Parathyroid adenoma (tissue), 2 donors: ENCODE data around the gene ENPP5.

Experiments used
- H2AFZ ChIP-seq: fragments of 300-600 bp; sonication (generic); one replicate; pipeline ENCODE4 v1.7.0; 2017; ENCODE audit warnings: antibody characterized with exemption, mild to moderate bottlenecking
- H3K27ac ChIP-seq: fragments of 300-600 bp; sonication (generic); one replicate; pipeline ENCODE4 v1.7.0; 2017
- H3K27me3 ChIP-seq: fragments of 300-600 bp; sonication (generic); one replicate; pipeline ENCODE4 v1.7.0; 2017; ENCODE audit warnings: low read length; ENCODE audit not compliant: control insufficient read depth, insufficient read depth
- H3K36me3 ChIP-seq: fragments of 300-600 bp; sonication (generic); one replicate; pipeline ENCODE4 v1.7.0; 2017; ENCODE audit warnings: low read length; ENCODE audit not compliant: control insufficient read depth, insufficient read depth
- H3K4me1 ChIP-seq: fragments of 300-600 bp; sonication (generic); one replicate; pipeline ENCODE4 v1.7.0; 2017; ENCODE audit warnings: control low read depth
- H3K4me2 ChIP-seq: fragments of 300-600 bp; sonication (generic); one replicate; pipeline ENCODE4 v1.7.0; 2017; ENCODE audit warnings: low read length
- H3K4me3 ChIP-seq: fragments of 300-600 bp; sonication (generic); one replicate; pipeline ENCODE4 v1.7.0; 2017; ENCODE audit warnings: low read depth, low read length
- H3K79me2 ChIP-seq: fragments of 300-600 bp; sonication (generic); one replicate; pipeline ENCODE4 v1.7.0; 2017; ENCODE audit warnings: control low read depth
- H3K9ac ChIP-seq: fragments of 300-600 bp; sonication (generic); one replicate; pipeline ENCODE4 v1.7.0; 2017; ENCODE audit warnings: mild to moderate bottlenecking
- H3K9me3 ChIP-seq: fragments of 300-600 bp; sonication (generic); one replicate; pipeline ENCODE4 v1.7.0; 2017; ENCODE audit warnings: low read length; ENCODE audit not compliant: control insufficient read depth
- TF ChIP-seq, protein P1 (sequence below): fragments of 300-600 bp; sonication (generic); IDR thresholded peaks from one replicate; pipeline ENCODE4 v1.7.0; 2017; ENCODE audit warnings: antibody characterized with exemption, mild to moderate bottlenecking
- donor health status: primary hyperparathyroidism.

The ENPP5 gene

DNA sequence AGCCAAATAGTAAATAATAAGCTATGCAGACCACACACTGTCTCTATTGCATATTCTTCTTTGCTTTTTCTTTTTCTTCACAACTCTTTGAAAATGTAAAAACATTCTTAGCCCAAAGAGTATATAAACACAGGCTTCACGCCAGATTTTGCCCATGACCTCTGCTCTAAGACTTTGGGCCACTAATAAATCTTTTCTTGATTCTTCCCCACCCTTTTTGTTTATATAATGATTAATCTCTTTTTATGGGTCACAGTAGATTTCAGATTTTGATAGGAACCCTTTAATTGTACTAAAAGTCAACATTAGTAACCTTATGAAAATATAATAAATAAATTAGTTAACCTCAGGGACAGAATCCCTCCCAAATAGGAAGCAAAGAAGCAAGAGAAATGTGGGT, 15.8 kb upstream of the ENPP5 start:
- H3K79me2 ChIP-seq: no peaks in the 10 kb centered on the region
- H3K36me3 ChIP-seq: no peaks in the 10 kb centered on the region
- TF ChIP-seq, protein P1, sequence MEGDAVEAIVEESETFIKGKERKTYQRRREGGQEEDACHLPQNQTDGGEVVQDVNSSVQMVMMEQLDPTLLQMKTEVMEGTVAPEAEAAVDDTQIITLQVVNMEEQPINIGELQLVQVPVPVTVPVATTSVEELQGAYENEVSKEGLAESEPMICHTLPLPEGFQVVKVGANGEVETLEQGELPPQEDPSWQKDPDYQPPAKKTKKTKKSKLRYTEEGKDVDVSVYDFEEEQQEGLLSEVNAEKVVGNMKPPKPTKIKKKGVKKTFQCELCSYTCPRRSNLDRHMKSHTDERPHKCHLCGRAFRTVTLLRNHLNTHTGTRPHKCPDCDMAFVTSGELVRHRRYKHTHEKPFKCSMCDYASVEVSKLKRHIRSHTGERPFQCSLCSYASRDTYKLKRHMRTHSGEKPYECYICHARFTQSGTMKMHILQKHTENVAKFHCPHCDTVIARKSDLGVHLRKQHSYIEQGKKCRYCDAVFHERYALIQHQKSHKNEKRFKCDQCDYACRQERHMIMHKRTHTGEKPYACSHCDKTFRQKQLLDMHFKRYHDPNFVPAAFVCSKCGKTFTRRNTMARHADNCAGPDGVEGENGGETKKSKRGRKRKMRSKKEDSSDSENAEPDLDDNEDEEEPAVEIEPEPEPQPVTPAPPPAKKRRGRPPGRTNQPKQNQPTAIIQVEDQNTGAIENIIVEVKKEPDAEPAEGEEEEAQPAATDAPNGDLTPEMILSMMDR: no peak
- H3K4me1 ChIP-seq: no peaks in the 10 kb centered on the region
- no peaks in the 10 kb centered on the region for H3K9me3 ChIP-seq
- H3K9ac ChIP-seq: no peak overlapping the region
- no peak overlapping the region for H3K4me2 ChIP-seq
- no peaks in the 10 kb centered on the region for H3K27me3 ChIP-seq
- H3K4me3 ChIP-seq: no peak overlapping the region
- no peak overlapping the region for H2AFZ ChIP-seq
- H3K27ac ChIP-seq: no peak overlapping the region

GRCh38 chr6:46184114-46184513, 13.3 kb upstream of the ENPP5 start:
- Histone ChIP-seq H3K36me3 (no peaks in the 10 kb centered on the region), H3K79me2 (no peaks in the 10 kb centered on the region), H3K27me3 (no peaks in the 10 kb centered on the region), H2AFZ (no peak overlapping the region), H3K4me2 (no peak overlapping the region), H3K9me3 (no peaks in the 10 kb centered on the region), H3K4me3 (no peak overlapping the region), H3K4me1 (no peaks in the 10 kb centered on the region), H3K27ac (no peak overlapping the region), H3K9ac (no peak overlapping the region)
- TF ChIP-seq, protein P1: no peak

DNA sequence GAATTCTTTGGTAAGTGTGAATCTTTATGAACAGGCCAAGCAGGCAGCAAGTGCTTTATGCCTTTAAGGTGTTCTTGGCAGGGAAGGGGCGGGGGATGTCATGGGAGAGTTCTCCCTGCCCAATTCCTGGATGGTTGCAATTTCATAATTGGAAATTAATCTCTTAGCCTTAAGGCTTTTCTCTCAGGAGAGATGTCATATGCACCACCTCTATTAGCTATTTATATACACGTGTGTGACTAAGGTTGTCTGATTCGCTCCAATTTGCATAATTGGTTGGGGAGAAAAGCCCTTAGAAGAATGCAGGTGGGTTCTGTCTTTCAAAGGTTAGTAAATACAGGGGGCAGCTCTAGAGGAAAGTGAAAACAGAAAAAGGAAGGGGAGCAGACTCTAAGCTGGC, 5.2 kb upstream of the ENPP5 start:
- H3K27ac ChIP-seq: no peak overlapping the region

GRCh38 chr6:46175446-46175845, 4.7 kb upstream of the ENPP5 start:
- no peaks in the 10 kb centered on the region for H3K36me3 ChIP-seq
- no peak overlapping the region for H2AFZ ChIP-seq
- H3K27me3 ChIP-seq: no peaks in the 10 kb centered on the region
- H3K9ac ChIP-seq: no peak overlapping the region
- H3K4me2 ChIP-seq: no peak overlapping the region
- H3K27ac ChIP-seq: no peak overlapping the region
- H3K9me3 ChIP-seq: no peaks in the 10 kb centered on the region
- H3K4me1 ChIP-seq: no peaks in the 10 kb centered on the region
- H3K4me3 ChIP-seq: no peak overlapping the region
- TF ChIP-seq, protein P1: no peak
- H3K79me2 ChIP-seq: no peaks in the 10 kb centered on the region

More for the DNA sequence above, 5.2 kb upstream of the ENPP5 start:
- Histone ChIP-seq H3K27me3 (no peaks in the 10 kb centered on the region), H3K4me3 (no peak overlapping the region), H3K4me1 (no peaks in the 10 kb centered on the region), H2AFZ (no peak overlapping the region), H3K79me2 (no peaks in the 10 kb centered on the region), H3K36me3 (no peaks in the 10 kb centered on the region), H3K4me2 (no peak overlapping the region), H3K9me3 (no peaks in the 10 kb centered on the region), H3K9ac (no peak overlapping the region)
- TF ChIP-seq, protein P1: no peak

DNA sequence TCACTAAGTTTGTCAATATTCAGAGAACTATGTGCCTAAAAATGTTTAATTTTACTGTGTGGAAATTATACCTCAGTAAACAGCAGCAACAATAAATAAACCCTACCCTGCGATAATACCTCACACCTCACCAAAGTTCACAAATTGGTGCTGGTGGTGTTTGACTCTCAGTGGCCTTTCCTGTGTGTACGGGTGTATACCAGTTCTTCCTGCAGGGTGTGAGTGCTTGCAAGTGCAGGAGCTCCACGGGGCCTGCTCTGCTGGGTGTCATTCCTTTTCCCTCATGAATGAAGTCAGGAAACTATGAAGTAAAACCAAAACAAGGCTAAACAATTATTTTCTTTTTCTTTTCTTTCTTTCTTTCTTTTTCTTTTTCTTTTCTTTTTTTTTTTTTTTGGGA, 4.1 kb upstream of the ENPP5 start:
- Histone ChIP-seq H3K27me3 (no peaks in the 10 kb centered on the region), H3K79me2 (no peaks in the 10 kb centered on the region), H3K36me3 (no peaks in the 10 kb centered on the region), H3K4me1 (no peaks in the 10 kb centered on the region), H3K27ac (no peak overlapping the region), H3K9me3 (no peaks in the 10 kb centered on the region), H3K9ac (no peak overlapping the region), H2AFZ (no peak overlapping the region), H3K4me2 (no peak overlapping the region), H3K4me3 (no peak overlapping the region)
- TF ChIP-seq, protein P1: no peak
